Osteocyte (in vitro differentiated cells): ENCODE measurements around the gene GSDME. TPM values are rescaled to one million over a fixed set of nuclear protein-coding genes. Genes with fewer than 3 reads are reported as not detected.

Source experiments
- DNase-seq: peaks from one replicate; pipeline ENCODE4 v3.0.0; 2021; ENCODE audit warnings: mixed read lengths; ENCODE audit not compliant: unreplicated experiment; ENCODE audit errors: extremely low spot score
- H3K27ac Mint-ChIP-seq: one replicate; pipeline ENCODE4 v1.8.0; 2021; ENCODE audit warnings: mild to moderate bottlenecking, mixed read lengths; ENCODE audit not compliant: unreplicated experiment
- H3K27me3 Mint-ChIP-seq: one replicate; pipeline ENCODE4 v1.8.0; 2021; ENCODE audit warnings: mixed read lengths; ENCODE audit not compliant: unreplicated experiment
- H3K36me3 Mint-ChIP-seq: one replicate; pipeline ENCODE4 v1.8.0; 2021; ENCODE audit warnings: mixed read lengths; ENCODE audit not compliant: unreplicated experiment
- H3K4me1 Mint-ChIP-seq: one replicate; pipeline ENCODE4 v1.8.0; 2021; ENCODE audit warnings: mixed read lengths; ENCODE audit not compliant: unreplicated experiment
- H3K4me3 Mint-ChIP-seq: one replicate; pipeline ENCODE4 v1.8.0; 2021; ENCODE audit warnings: mild to moderate bottlenecking, moderate library complexity, mixed read lengths; ENCODE audit not compliant: unreplicated experiment
- H3K9me3 Mint-ChIP-seq: one replicate; pipeline ENCODE4 v1.8.0; 2021; ENCODE audit warnings: mixed read lengths; ENCODE audit not compliant: unreplicated experiment
- total RNA-seq: library from RNA; stranded (reverse); gene quantifications from 2 replicates; pipeline ENCODE4 v1.2.1, GENCODE V29; 2021
- TF ChIP-seq, protein P1 (sequence below): fragments of 200-600 bp; sonication (generic); IDR thresholded peaks from 2 replicates; pipeline ENCODE4 v1.5.0; 2021; ENCODE audit warnings: antibody characterized with exemption, mild to moderate bottlenecking, moderate library complexity

Gene GSDME
- total RNA-seq, 1 donor from 2014 or later = 10.2 TPM

GRCh38 chr7:24742506-24743162, 14.6 kb downstream of the GSDME start:
- Mint-ChIP-seq H3K27me3 (no peaks in the 10 kb centered on the region), H3K4me1 (peaks cover 31% of the 10 kb centered on the region), H3K4me3 (no peak overlapping the region), H3K36me3 (peaks cover 6% of the 10 kb centered on the region), H3K9me3 (peaks cover 13% of the 10 kb centered on the region), H3K27ac (peak overlapping the region; percentile 61)
- TF ChIP-seq, protein P1, sequence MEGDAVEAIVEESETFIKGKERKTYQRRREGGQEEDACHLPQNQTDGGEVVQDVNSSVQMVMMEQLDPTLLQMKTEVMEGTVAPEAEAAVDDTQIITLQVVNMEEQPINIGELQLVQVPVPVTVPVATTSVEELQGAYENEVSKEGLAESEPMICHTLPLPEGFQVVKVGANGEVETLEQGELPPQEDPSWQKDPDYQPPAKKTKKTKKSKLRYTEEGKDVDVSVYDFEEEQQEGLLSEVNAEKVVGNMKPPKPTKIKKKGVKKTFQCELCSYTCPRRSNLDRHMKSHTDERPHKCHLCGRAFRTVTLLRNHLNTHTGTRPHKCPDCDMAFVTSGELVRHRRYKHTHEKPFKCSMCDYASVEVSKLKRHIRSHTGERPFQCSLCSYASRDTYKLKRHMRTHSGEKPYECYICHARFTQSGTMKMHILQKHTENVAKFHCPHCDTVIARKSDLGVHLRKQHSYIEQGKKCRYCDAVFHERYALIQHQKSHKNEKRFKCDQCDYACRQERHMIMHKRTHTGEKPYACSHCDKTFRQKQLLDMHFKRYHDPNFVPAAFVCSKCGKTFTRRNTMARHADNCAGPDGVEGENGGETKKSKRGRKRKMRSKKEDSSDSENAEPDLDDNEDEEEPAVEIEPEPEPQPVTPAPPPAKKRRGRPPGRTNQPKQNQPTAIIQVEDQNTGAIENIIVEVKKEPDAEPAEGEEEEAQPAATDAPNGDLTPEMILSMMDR = no peak
- DNase-seq = no peak

GRCh38 chr7:24741679-24742505, 15.4 kb downstream of the GSDME start:
- TF ChIP-seq, protein P1 = no peak
- H3K36me3 Mint-ChIP-seq = peaks cover 6% of the 10 kb centered on the region
- DNase-seq = peak; percentile 85
- peaks cover 39% of the 10 kb centered on the region for H3K4me1 Mint-ChIP-seq
- H3K9me3 Mint-ChIP-seq = peaks cover 13% of the 10 kb centered on the region
- no peak overlapping the region for H3K4me3 Mint-ChIP-seq
- H3K27ac Mint-ChIP-seq = peak overlapping the region; percentile 61
- no peaks in the 10 kb centered on the region for H3K27me3 Mint-ChIP-seq

DNA sequence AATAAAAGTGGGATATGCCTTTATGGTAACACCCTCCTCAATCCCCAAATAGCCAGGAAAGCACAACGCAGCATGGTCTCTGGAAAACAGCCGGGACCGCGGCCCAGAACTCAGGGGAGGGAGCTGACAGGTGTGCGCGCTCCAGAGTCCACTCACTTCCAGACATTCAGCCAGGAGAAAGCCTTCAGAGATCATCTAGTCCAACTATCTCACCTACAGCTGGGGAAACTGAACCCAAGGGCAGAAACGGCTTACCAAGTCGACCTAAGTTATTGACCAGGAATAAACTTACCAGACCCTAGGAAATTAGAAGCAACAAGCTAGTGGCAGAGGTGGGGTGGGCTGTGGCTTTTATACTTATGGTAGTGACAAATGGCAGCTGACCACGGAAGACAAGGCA, 16.4 kb downstream of the GSDME start:
- Mint-ChIP-seq H3K4me3 (no peak overlapping the region), H3K27me3 (no peaks in the 10 kb centered on the region), H3K27ac (no peak overlapping the region), H3K9me3 (peaks cover 17% of the 10 kb centered on the region), H3K4me1 (peaks cover 42% of the 10 kb centered on the region), H3K36me3 (peaks cover 9% of the 10 kb centered on the region)
- TF ChIP-seq, protein P1 = no peak
- DNase-seq = peak; percentile 62

GRCh38 chr7:24739306-24739705, 18.0 kb downstream of the GSDME start:
- Mint-ChIP-seq H3K4me1 (peaks cover 45% of the 10 kb centered on the region), H3K27me3 (no peaks in the 10 kb centered on the region), H3K4me3 (no peak overlapping the region), H3K36me3 (peaks cover 9% of the 10 kb centered on the region), H3K9me3 (peaks cover 19% of the 10 kb centered on the region), H3K27ac (no peak overlapping the region)
- DNase-seq = no peak
- TF ChIP-seq, protein P1 = no peak

DNA sequence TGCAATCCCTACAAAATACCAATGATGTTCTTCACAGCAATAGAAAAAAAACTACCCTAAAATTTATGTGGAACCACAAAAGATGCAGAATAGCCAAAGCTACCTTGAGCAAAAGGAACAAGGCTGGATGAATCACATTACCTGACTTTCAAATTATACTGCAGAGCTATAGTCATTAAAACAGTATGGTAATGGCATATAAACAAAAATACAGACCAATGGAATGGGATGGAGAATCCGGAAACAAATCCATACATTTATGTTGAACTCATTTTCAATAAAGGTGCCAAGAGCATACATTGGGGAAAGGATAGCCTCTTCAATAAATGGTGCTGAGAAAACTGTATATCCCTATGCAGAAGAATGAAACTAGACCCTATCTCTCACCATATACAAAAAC, 18.7 kb downstream of the GSDME start:
- TF ChIP-seq, protein P1 = no peak
- Mint-ChIP-seq H3K36me3 (peaks cover 9% of the 10 kb centered on the region), H3K27ac (no peak overlapping the region), H3K9me3 (peaks cover 19% of the 10 kb centered on the region), H3K27me3 (no peaks in the 10 kb centered on the region), H3K4me1 (peaks cover 43% of the 10 kb centered on the region), H3K4me3 (no peak overlapping the region)
- DNase-seq = no peak
